NB4 (cell line): ENCODE results near the gene ZNF764.

Experiments used
- DNase-seq: peaks from one replicate; pipeline ENCODE4 v3.0.0; 2010; ENCODE audit warnings: low read depth
- H3K4me3 ChIP-seq: one replicate; pipeline ENCODE4 v1.5.1; 2011; ENCODE audit warnings: mild to moderate bottlenecking, low read depth, low read length, moderate library complexity
- MAX ChIP-seq: IDR thresholded peaks from 2 replicates; pipeline ENCODE4 v1.6.1; 2011; ENCODE audit warnings: low read depth, low read length
- MYC ChIP-seq: IDR thresholded peaks from 2 replicates; pipeline ENCODE4 v1.6.1; 2011; ENCODE audit warnings: low read depth, low read length
- POLR2A ChIP-seq: IDR thresholded peaks from 2 replicates; pipeline ENCODE4 v1.6.1; 2011; ENCODE audit warnings: mild to moderate bottlenecking; ENCODE audit not compliant: insufficient read length; ENCODE audit errors: extremely low read depth
- TF ChIP-seq, protein P1 (sequence below): IDR thresholded peaks from one replicate; pipeline ENCODE4 v1.5.1; 2012; ENCODE audit warnings: low read depth, low read length

ZNF764 gene

GRCh38 chr16:30565984-30566383 is 7.8 kb upstream of the ZNF764 start:
- no peak for DNase-seq
- TF ChIP-seq MAX = no peak
- TF ChIP-seq, protein P1, sequence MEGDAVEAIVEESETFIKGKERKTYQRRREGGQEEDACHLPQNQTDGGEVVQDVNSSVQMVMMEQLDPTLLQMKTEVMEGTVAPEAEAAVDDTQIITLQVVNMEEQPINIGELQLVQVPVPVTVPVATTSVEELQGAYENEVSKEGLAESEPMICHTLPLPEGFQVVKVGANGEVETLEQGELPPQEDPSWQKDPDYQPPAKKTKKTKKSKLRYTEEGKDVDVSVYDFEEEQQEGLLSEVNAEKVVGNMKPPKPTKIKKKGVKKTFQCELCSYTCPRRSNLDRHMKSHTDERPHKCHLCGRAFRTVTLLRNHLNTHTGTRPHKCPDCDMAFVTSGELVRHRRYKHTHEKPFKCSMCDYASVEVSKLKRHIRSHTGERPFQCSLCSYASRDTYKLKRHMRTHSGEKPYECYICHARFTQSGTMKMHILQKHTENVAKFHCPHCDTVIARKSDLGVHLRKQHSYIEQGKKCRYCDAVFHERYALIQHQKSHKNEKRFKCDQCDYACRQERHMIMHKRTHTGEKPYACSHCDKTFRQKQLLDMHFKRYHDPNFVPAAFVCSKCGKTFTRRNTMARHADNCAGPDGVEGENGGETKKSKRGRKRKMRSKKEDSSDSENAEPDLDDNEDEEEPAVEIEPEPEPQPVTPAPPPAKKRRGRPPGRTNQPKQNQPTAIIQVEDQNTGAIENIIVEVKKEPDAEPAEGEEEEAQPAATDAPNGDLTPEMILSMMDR = no peak
- no peak for TF ChIP-seq MYC
- no peak for TF ChIP-seq POLR2A
- H3K4me3 ChIP-seq = no peak overlapping the region

DNA sequence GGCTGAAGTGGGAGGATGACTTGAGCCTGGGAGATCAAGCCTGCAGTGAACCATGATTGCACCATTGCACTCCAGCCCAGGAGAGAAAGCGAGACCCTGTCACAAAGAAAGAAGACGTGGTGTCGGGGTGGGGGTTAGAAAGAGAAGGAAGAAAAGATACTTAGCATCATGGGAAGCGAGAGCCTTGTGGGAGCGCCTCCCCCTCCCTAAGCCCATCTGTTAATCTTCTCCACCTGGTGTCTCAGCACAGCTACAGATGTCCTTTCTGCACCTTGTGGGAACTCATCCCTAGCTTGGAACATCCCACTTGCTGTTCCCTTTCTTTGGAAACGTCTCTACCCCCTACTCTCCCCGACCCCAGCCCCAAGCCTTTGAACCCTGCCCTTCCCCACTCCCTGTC is 7.4 kb upstream of the ZNF764 start:
- TF ChIP-seq MAX = no peak
- TF ChIP-seq MYC = no peak
- TF ChIP-seq, protein P1 = no peak
- TF ChIP-seq POLR2A = no peak
- no peak overlapping the region for H3K4me3 ChIP-seq
- DNase-seq = no peak

- TF ChIP-seq, protein P1 = no peak
- TF ChIP-seq MYC (no peak), POLR2A (no peak), MAX (no peak)
- DNase-seq = no peak
- no peak overlapping the region for H3K4me3 ChIP-seq
These were observed 3.8 kb upstream of the ZNF764 start for GRCh38 chr16:30562021-30562420.

- TF ChIP-seq MYC = no peak
- no peak for TF ChIP-seq MAX
- TF ChIP-seq POLR2A = no peak
- TF ChIP-seq, protein P1 = no peak
- DNase-seq = no peak
- no peak overlapping the region for H3K4me3 ChIP-seq
These were observed 3.1 kb upstream of the ZNF764 start for GRCh38 chr16:30561089-30561816.

DNA sequence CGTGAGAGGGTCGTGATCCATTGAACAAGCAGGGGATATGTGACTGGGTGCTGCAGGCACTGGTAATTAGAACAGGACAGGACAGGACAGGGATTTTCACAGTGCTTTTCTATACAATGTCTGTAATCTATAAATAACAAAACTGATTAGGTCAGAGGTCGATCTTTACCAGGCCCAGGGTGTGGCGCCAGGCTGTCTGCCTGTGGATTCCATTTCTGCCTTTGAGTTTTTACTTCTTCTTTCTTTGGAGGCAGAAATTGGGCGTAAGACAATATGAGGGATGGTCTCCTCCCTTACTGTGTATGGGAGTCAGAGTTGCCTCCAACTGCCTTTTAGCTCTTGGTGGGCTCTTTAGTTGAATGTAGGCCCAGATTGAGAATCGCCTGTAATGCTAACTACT is 1.5 kb upstream of the ZNF764 start:
- DNase-seq = no peak
- no peak overlapping the region for H3K4me3 ChIP-seq
- TF ChIP-seq MAX (no peak), MYC (no peak), POLR2A (no peak)
- TF ChIP-seq, protein P1 = no peak
